Endometrial microvascular endothelial cells (primary cell): ENCODE results near the gene CYFIP2. TPM values are rescaled to one million over a fixed set of nuclear protein-coding genes. Genes with fewer than 3 reads are reported as not detected.
"Not testable (repeated sequence)": the region's sequence is repeated elsewhere in the genome, so short reads cannot be mapped to it uniquely, and the experiment has no call there.

ENCODE experiments used
- in situ Hi-C: cut with HindIII; loops from 2 replicates; pipeline ENCODE4 v1.10.0; 2017; ENCODE audit warnings: low sequenced_read_pairs, low pct_unique_long_range_greater_than_20kb; ENCODE audit errors: inconsistent ontology term
- total RNA-seq: library from RNA; depleted of rRNA; stranded (reverse); fragments of >200 nt; gene quantifications from one replicate; pipeline ENCODE4 v1.2.3, GENCODE V29; 2015; ENCODE audit errors: inconsistent ontology term

Gene CYFIP2
- total RNA-seq, 1 donor from 2014 or later: 10.4 TPM

- in situ Hi-C loops: no loop called here
These were observed 105.9 kb downstream of the CYFIP2 start for GRCh38 chr5:157371655-157372471.

- in situ Hi-C loops: no loop called here
These were observed 106.5 kb downstream of the CYFIP2 start for GRCh38 chr5:157372472-157372822.

- in situ Hi-C loops: no loop called here
These were observed 112.6 kb downstream of the CYFIP2 start for GRCh38 chr5:157378509-157378908.

GRCh38 chr5:157379983-157380382 is 114.1 kb downstream of the CYFIP2 start:
- in situ Hi-C loops: no loop called here

GRCh38 chr5:157381746-157382145 is 115.8 kb downstream of the CYFIP2 start:
- in situ Hi-C loops: no loop called here

- in situ Hi-C loops: no loop called here
These were observed 117.3 kb downstream of the CYFIP2 start for GRCh38 chr5:157382996-157383800.

GRCh38 chr5:157384971-157385709 is 119.2 kb downstream of the CYFIP2 start:
- in situ Hi-C loops: no loop called here

GRCh38 chr5:157387041-157387563 is 121.2 kb downstream of the CYFIP2 start:
- in situ Hi-C loops: no loop called here

- in situ Hi-C loops: no loop called here
These were observed 121.8 kb downstream of the CYFIP2 start for GRCh38 chr5:157387683-157388093.

- in situ Hi-C loops: no loop called here
These were observed 122.3 kb downstream of the CYFIP2 start for GRCh38 chr5:157388111-157388710.

GRCh38 chr5:157389103-157389502 is 123.2 kb downstream of the CYFIP2 start:
- in situ Hi-C loops: no loop called here

GRCh38 chr5:157390133-157390532 is 124.2 kb downstream of the CYFIP2 start:
- in situ Hi-C loops: no loop called here

GRCh38 chr5:157390551-157391297 is 124.8 kb downstream of the CYFIP2 start:
- in situ Hi-C loops: no loop called here

GRCh38 chr5:157398305-157398704 is 132.4 kb downstream of the CYFIP2 start:
- in situ Hi-C loops: no loop called here

GRCh38 chr5:157400741-157401495 is 135.0 kb downstream of the CYFIP2 start:
- in situ Hi-C loops: no loop called here

GRCh38 chr5:157415838-157416237 is 149.9 kb downstream of the CYFIP2 start:
- in situ Hi-C loops: no loop called here

- in situ Hi-C loops: not testable (repeated sequence)
These were observed 153.6 kb downstream of the CYFIP2 start for GRCh38 chr5:157419521-157419920.

GRCh38 chr5:157429920-157430319 is 164.0 kb downstream of the CYFIP2 start:
- in situ Hi-C loops: not testable (repeated sequence)
